ACC112 (cell line): Measurements from ENCODE around the gene IRS2.

Experiments
- H2AFZ ChIP-seq: fragments of 200-600 bp; sonication (generic); one replicate; pipeline ENCODE4 v1.6.0; 2017; ENCODE audit warnings: antibody characterized with exemption, low read length; ENCODE audit not compliant: unreplicated experiment
- H3K27ac ChIP-seq: fragments of 200-600 bp; sonication (generic); 2 replicates; pipeline ENCODE4 v1.5.1; 2014; ENCODE audit warnings: low read depth, mild to moderate bottlenecking, antibody characterized with exemption, low read length, moderate library complexity
- H3K27me3 ChIP-seq: fragments of 200-600 bp; sonication (generic); 2 replicates; pipeline ENCODE4 v1.6.1; 2014; ENCODE audit warnings: mild to moderate bottlenecking, antibody characterized with exemption, low read length, moderate library complexity, mixed read lengths; ENCODE audit not compliant: insufficient read depth
- H3K36me3 ChIP-seq: fragments of 200-600 bp; sonication (generic); 2 replicates; pipeline ENCODE4 v1.6.1; 2016; ENCODE audit warnings: mild to moderate bottlenecking, antibody characterized with exemption, low read length, moderate library complexity, mixed read lengths; ENCODE audit not compliant: insufficient read depth
- H3K4me1 ChIP-seq: fragments of 200-600 bp; sonication (generic); one replicate; pipeline ENCODE4 v1.6.1; 2016; ENCODE audit warnings: low read length, mixed read lengths; ENCODE audit not compliant: insufficient read depth, unreplicated experiment, control insufficient read depth
- H3K4me3 ChIP-seq: fragments of 200-600 bp; sonication (generic); 2 replicates; pipeline ENCODE4 v1.5.1; 2014; ENCODE audit warnings: mild to moderate bottlenecking, low read depth, low read length
- H3K79me2 ChIP-seq: fragments of 200-600 bp; sonication (generic); one replicate; pipeline ENCODE4 v1.6.0; 2016; ENCODE audit warnings: low read length; ENCODE audit not compliant: control insufficient read depth, unreplicated experiment, insufficient read depth

Gene IRS2

DNA sequence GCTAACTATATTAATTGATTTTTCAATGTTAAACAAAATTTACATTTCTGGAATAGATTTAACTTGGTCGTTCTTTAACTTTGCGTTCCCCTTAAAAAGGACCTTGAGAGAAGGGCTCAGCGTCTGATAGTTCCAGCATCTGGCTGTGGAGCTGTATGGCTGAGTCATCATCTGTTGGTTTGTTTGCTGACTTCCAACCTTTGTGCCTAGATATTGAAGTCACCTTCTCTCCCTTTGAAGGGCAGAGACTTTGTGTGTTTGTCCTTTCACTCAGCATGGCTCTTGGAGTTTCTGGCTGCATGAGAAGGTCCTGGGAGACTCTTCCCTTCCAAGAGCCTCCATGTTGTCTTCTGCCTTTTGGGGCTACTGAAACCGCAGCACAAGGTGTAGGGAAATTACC, 16.6 kb upstream of the IRS2 start:
- no peak overlapping the region for H2AFZ ChIP-seq
- no peaks in the 10 kb centered on the region for H3K27me3 ChIP-seq
- no peak overlapping the region for H3K27ac ChIP-seq
- no peaks in the 10 kb centered on the region for H3K79me2 ChIP-seq
- no peak overlapping the region for H3K4me3 ChIP-seq
- H3K4me1 ChIP-seq = no peaks in the 10 kb centered on the region
- H3K36me3 ChIP-seq = no peaks in the 10 kb centered on the region

DNA sequence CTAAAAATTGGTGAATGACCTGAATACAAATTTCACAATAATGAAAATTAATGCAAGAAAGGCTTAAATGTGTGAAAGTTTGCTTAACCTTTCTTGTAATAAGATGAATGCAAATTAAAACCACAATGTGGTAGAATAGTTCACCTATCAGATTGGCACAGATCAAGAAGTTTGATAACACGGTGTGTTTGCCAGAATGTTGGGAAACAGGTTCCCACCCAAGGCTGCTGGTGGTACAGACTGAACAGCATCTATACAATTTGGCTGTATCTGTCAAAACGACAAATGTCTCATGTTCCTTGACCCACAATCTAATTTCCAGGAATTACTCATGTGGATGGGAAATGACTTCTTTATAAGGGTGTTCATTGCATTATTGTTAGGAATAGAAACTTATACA, 8.6 kb upstream of the IRS2 start:
- Histone ChIP-seq H2AFZ (no peak overlapping the region), H3K79me2 (no peaks in the 10 kb centered on the region), H3K4me3 (no peak overlapping the region), H3K36me3 (no peaks in the 10 kb centered on the region), H3K4me1 (peaks cover 12% of the 10 kb centered on the region), H3K27ac (no peak overlapping the region), H3K27me3 (no peaks in the 10 kb centered on the region)

DNA sequence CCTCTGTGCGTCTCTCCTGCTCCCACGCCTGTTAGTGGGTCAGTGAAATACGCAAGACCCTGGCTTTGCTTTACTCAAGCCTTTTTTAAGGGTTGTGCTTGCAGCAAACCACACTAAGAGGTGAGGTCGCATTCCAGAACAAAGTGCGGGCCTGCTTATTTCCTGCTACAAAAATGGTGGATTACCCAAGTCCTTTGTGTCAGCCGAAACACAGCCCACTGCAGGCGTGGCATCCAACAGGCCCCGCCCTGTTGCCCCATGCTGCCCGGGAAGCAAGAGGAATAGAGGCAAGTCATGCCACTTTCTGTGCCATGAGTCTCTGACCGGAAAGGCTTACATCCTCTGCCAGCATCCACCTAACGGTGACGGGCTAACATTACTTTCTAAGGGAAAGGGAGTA, 7.7 kb upstream of the IRS2 start:
- Histone ChIP-seq H2AFZ (no peak overlapping the region), H3K4me1 (peaks cover 12% of the 10 kb centered on the region), H3K79me2 (no peaks in the 10 kb centered on the region), H3K27me3 (no peaks in the 10 kb centered on the region), H3K4me3 (no peak overlapping the region), H3K36me3 (no peaks in the 10 kb centered on the region), H3K27ac (no peak overlapping the region)

DNA sequence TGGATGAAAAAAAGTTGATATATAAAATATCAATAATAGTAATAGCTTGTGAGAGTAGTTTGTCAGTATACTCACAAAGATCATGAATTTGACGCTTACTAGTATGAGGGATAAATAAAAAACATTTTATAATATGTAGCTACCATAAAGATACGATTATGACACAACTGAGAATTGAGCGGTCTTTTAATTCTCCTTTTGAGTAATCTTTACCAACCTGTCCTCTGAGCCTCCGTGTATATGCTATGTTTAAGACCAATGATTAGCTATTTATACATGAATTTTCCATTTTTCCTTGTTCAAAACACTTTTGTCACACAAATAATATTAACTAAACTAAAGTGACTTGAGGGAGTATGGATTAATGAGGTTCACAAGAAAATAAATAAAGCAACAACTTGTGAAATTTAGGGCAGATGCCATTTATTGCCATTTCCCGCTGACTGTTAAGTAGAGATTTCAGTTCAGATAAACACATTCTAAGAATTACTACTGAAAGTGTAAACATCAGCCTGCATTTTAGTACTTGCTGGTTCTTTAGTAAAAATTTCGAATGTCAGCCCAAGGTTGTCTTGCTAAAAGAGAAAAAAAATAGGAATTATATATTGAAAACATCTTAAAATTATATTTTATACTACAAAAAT, 6.2 kb upstream of the IRS2 start:
- Histone ChIP-seq H3K27me3 (no peaks in the 10 kb centered on the region), H2AFZ (no peak overlapping the region), H3K4me3 (no peak overlapping the region), H3K79me2 (no peaks in the 10 kb centered on the region), H3K36me3 (no peaks in the 10 kb centered on the region), H3K27ac (no peak overlapping the region), H3K4me1 (peaks cover 18% of the 10 kb centered on the region)

DNA sequence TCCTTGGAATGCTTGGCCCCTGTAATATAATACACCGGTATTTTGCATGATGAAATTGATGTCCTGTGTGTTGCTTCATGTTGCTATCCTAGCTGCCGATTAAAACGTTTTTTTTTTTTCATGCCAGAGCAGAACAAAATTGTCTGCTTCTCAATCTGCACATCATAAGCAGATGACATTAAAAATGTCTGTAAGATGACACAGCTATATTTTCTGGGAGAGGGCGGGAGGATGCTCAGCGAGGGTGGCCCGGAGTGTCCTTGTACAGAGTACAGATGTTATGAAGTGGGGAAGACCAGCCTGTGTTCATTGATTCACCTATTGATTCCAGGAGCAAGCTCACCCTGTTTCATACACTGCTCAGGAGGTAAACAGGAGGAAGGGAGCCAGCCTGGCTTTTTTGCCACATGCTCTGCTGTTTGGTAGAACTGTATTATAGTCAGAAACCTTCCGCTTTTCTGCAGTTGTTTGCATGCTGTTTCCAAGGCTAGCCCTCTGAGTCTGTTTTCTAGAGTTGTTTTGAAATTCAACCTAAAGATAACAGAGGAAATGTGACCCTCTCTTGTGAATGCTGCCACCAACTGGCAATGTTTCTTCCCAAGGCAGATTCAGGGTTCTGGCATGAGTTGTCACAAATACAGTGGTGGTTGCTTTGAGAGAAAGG, 4.7 kb upstream of the IRS2 start:
- no peak overlapping the region for H3K27ac ChIP-seq
- H3K36me3 ChIP-seq = no peaks in the 10 kb centered on the region
- H3K79me2 ChIP-seq = no peaks in the 10 kb centered on the region
- peak overlapping the region; percentile 20; the same call in 1 of the 2 replicates for H3K4me3 ChIP-seq
- H3K4me1 ChIP-seq = peaks cover 18% of the 10 kb centered on the region
- no peak overlapping the region for H2AFZ ChIP-seq
- H3K27me3 ChIP-seq = no peaks in the 10 kb centered on the region

DNA sequence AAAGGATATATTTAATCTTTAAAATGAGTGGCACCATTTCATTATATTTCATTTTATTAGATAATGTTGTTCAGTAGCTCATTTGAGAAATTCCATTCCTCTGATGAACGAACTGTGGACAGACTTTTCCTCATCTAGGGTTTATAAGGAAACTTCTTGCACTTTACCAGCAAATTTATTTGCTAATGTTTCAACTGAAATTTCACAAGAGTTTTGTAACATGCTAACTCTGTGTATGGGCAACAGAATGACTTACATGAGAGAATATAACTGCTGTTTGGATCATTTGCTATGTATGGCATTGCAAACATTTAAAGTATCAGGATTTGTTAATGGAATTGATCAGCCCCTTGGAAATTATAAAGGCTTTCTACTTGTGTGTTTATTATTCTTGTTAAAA, 3.7 kb upstream of the IRS2 start:
- Histone ChIP-seq H3K79me2 (peaks cover 3% of the 10 kb centered on the region), H3K36me3 (no peaks in the 10 kb centered on the region), H3K4me1 (peaks cover 18% of the 10 kb centered on the region), H3K4me3 (no peak overlapping the region), H2AFZ (no peak overlapping the region), H3K27me3 (no peaks in the 10 kb centered on the region), H3K27ac (no peak overlapping the region)

DNA sequence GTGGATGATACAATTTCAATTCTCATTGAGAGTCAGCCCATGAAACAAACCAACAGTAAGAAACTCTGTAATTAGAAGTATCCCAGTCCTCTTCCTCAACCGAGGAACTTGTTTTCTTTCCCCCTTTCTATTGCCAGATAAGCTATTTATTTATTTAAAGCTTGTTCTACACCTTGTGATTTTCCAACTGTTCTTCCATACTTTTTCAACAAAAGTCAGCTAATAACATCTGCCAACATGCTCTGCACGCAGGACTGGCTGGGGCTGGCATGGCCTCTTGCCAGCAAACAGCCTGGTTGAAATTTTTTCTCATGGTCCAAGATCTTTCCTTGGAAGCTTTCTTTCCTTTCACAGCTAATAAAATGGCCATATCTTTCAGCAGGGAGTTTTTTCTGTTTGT, 2.9 kb upstream of the IRS2 start:
- H3K36me3 ChIP-seq = no peaks in the 10 kb centered on the region
- no peak overlapping the region for H2AFZ ChIP-seq
- no peaks in the 10 kb centered on the region for H3K27me3 ChIP-seq
- peaks cover 7% of the 10 kb centered on the region for H3K79me2 ChIP-seq
- no peak overlapping the region for H3K4me3 ChIP-seq
- H3K4me1 ChIP-seq = peaks cover 18% of the 10 kb centered on the region
- no peak overlapping the region for H3K27ac ChIP-seq

DNA sequence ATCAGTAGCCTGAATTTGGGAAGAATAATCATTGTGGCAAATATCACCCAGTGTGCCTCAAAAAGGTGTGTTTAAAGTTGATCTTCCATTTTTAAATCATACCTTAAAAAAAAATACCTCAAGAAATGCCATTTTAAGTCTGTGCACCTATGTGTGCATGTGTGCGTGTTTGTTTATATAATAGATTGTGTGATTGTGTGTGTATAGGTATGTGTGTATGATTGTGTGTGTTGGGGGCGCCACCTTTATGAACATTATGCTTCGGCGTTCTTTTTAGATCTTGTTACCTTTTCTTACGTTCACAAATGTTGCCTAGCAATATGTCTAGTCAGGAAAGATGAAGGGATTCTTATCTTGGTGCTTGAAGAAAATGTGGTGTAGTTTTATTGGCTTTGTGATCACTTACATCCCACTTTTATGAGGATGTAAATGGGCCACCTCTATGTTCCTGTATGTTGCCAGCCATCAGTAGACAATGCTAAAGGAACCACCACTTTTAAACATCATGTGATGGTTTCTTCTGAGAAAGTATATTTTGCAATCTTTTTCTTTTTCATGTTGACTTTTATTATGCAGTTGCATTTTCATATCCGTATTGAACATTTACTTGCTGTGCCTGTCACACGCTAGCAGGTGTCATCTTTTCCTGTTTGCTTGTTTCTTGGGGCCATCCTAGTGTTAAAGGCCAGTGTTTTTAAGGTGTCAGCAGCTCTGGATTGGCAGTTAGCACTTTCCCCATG, 2.2 kb upstream of the IRS2 start:
- H3K27ac ChIP-seq = no peak overlapping the region
- H3K4me3 ChIP-seq = no peak overlapping the region; the same call in 1 of the 2 replicates
- H3K36me3 ChIP-seq = peaks cover 2% of the 10 kb centered on the region; the same call in 1 of the 2 replicates
- no peaks in the 10 kb centered on the region for H3K27me3 ChIP-seq
- H3K4me1 ChIP-seq = peaks cover 18% of the 10 kb centered on the region
- H3K79me2 ChIP-seq = peaks cover 15% of the 10 kb centered on the region
- no peak overlapping the region for H2AFZ ChIP-seq

DNA sequence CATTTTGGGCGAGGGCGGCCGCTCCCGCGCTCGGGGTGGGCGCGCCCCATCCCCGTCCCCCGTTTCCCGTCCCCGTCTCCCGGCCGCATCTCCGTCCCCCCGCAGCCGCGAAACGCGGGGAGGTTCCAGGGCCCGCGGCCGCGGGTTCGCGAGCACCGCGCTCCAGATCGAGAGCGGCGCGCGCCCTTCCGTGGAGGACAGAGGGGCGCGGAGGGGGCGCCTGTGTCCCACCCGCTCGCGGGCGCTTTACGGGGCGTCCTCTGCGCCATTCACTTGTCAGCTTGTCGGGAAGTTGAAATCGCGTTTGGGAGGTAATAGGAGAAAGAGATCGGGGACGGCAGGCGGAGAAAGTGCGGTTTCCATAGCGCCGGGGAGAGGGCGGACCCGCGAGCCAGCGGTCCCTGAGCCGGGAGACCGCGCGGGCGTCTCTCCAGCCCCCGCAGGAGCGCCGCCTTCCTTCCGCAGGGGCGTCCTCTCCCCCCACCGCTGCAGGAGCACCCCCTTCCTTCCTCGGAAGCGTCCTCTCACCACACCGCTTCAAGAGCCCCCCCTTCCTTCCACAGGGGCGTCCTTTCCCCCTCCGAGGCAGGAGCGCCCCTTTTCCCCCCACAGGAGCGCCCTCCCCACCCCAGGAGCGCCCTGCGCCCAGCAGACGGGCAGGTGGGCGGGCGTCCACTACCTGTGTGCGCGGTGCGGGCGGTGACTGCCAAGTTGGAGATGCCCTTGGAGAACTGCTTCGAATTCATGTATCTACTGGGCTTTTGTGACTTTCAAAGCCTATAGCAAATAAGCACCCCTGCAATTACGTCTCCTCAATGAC, 962 bp upstream of the IRS2 start:
- peaks cover 25% of the 10 kb centered on the region for H3K79me2 ChIP-seq
- no peaks in the 10 kb centered on the region for H3K27me3 ChIP-seq
- peak overlapping the region; percentile 98 for H3K4me3 ChIP-seq
- H3K27ac ChIP-seq = peak overlapping the region; percentile 68; the same call in 1 of the 2 replicates
- H3K4me1 ChIP-seq = peaks cover 18% of the 10 kb centered on the region
- peak overlapping the region; percentile 87 for H2AFZ ChIP-seq
- H3K36me3 ChIP-seq = peaks cover 8% of the 10 kb centered on the region; the same call in 1 of the 2 replicates

DNA sequence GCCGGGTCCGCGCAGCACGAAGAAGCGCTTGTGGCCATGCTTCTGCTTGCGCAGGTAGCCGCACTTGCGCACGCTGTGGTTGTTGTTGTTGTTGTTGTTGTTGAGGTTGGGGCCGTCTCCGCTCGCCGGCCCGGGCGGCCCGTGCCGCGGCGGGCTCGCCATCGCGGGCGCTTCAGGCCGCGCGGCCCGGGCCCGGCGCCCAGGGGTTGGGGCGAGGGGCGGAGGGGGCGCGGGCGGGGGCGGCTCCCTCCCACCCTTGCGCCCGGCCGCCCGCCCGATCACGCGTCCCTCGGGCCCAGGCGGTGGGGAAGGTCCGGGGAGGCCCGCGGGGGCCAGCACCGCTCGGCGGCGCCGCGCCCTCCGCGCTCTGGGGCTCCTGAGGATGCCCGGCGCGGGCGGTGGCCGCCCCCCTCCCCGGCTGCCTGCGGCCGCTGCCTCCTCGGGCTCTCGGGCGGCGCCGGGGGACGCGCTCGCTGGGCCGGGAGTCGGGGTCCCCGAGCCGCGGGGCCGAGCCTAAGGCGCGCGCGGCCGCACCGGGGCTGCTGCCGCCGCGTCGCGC, 412 bp downstream of the IRS2 start:
- peak overlapping the region; percentile 65; the same call in 1 of the 2 replicates for H3K27ac ChIP-seq
- H3K27me3 ChIP-seq = no peaks in the 10 kb centered on the region
- H3K79me2 ChIP-seq = peaks cover 39% of the 10 kb centered on the region
- peaks cover 12% of the 10 kb centered on the region for H3K36me3 ChIP-seq
- peak overlapping the region; percentile 98 for H3K4me3 ChIP-seq
- H3K4me1 ChIP-seq = peaks cover 18% of the 10 kb centered on the region
- H2AFZ ChIP-seq = peak overlapping the region; percentile 60
